GM10847 (cell line): ENCODE results near the gene ADCYAP1R1.

Experiments
- POLR2A ChIP-seq: IDR thresholded peaks from 2 replicates; pipeline ENCODE4 v1.6.1; 2011; ENCODE audit not compliant: insufficient read length; ENCODE audit errors: extremely low read depth

ADCYAP1R1 gene

GRCh38 chr7:31028006-31028405 is 24.1 kb upstream of the ADCYAP1R1 start:
- TF ChIP-seq POLR2A: no peak

DNA sequence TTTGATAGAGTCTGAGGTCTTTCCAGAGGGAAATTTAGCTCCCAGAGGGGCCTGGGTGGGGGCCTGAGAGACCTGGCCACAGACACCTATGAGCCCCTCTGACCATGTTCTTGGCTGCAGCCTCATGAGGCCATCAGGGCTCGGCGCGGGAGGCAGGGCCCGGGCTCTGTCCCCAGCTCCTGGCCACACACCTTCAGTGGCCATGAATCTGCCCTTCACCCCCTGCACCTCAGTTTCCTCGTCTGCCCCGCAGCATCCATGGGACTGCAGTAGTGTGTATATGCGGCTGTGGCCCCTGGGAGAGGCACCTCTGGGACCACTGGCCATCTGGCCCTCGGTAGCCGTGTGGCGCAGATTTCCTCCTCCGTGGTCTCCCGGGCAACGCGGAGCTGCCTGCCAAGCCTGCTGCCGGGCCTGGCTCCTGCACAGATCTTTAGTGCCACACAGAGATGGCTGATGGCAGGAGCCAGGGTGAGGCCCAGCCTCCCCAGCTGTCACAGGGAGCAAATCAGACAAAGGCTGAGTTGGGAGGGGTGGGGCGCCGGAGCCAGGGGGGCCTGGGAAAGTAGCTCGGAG is 23.6 kb upstream of the ADCYAP1R1 start:
- no peak for TF ChIP-seq POLR2A

- TF ChIP-seq POLR2A: no peak
These were observed 22.7 kb upstream of the ADCYAP1R1 start for GRCh38 chr7:31029251-31030042.

- TF ChIP-seq POLR2A: no peak
These were observed 18.3 kb upstream of the ADCYAP1R1 start for GRCh38 chr7:31033674-31034300.

DNA sequence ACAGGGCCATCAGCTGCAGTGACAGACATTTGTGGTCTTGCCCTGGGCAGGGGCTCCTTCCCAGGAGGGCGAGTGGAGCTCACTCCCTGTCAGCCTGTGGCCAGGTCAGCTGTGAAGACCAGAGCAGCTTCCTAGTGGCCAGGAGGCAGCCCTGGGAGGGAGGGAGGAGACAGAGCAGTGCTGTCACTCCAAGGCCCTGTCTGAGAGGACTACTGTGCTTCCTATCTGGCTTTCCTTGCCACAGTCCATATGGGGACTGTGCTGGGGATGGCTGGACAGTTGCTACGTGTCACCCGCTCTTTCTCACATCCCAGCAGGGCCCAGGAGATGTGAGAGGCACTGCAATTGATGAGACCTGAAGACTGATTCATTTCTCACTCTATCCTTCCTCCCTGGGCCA is 15.2 kb upstream of the ADCYAP1R1 start:
- TF ChIP-seq POLR2A: no peak

GRCh38 chr7:31043051-31043471 is 9.0 kb upstream of the ADCYAP1R1 start:
- no peak for TF ChIP-seq POLR2A

DNA sequence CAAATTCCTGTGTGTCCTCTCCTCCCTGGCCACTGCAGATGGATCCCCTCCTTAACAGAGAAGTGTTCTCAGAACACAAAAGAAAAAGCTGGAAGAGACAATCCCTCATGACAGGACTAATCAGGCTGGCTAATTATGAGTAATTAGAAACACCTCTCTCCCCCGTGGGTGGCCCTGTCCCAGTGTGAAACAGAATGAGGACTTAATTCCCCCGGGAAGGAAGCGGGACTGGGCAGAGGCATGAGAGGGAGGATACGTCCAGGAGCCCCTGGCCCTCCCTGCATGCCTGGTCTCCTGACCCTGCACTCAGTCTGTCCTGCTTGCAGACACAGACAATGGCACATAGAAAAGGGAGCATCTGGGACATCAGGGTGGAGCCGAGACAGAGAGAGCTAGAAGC is 7.6 kb upstream of the ADCYAP1R1 start:
- TF ChIP-seq POLR2A: no peak

DNA sequence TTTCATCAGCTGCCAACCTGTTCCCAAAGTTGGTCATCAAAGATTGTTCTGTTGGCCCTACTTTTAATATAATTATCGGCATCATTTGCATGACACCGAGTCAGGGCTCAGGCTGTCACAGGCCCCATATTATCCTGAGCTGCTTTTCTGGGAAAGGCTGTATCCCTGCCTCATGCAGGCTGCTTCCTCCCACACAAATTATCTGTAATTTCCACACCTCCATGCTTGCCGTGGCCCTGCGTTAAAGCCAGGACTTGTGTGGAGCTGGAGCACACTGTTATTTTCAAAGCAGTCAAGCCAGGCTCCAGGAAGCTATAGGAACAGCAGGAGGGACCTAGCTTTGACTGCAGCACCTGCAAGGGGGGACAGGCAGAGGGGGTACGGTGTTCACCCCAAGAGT is 5.4 kb upstream of the ADCYAP1R1 start:
- no peak for TF ChIP-seq POLR2A

GRCh38 chr7:31047313-31048146 is 4.6 kb upstream of the ADCYAP1R1 start:
- no peak for TF ChIP-seq POLR2A

- no peak for TF ChIP-seq POLR2A
These were observed 2.9 kb upstream of the ADCYAP1R1 start for GRCh38 chr7:31049005-31049765.

GRCh38 chr7:31052487-31052840 is 356 bp downstream of the ADCYAP1R1 start:
- TF ChIP-seq POLR2A: no peak

DNA sequence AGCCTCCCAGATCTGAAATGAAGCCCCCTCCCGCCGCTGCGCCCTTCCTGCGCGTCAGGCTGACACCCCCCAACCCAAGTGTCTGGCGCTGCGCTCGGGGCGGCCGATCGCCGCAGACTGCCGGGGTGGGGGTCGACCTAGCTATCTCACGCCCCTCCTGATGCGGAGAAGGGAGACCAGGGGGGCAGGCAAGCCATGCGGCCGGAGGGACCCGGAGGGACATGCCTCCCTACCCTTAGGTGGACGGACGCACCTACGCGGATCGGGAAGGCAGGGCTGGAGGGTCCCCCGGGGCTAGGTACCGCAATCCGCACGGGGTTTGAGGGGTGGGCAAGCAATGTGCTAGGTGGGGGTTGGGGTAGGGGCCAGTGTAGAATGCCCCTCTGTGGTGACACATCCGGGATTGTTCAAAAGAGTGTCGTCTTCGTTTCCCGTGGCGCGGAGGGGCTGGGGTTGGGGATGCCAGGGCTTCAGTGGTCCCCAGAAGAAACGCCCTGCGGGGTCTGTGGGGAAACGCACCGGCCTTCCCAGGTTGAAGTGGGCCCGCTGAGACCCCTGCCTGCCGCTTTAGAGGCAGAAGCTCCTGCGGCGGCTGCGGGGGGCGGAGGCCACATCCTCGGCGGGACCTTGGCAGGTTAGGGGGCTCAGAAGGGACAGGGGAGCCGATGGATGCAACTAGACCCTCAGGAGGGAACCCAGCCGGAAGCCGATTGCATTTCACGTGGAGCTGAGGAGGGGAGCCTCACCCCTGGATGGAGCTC is 913 bp downstream of the ADCYAP1R1 start:
- no peak for TF ChIP-seq POLR2A

- TF ChIP-seq POLR2A: no peak
These were observed 1.9 kb downstream of the ADCYAP1R1 start for GRCh38 chr7:31053986-31054385.

GRCh38 chr7:31054608-31055278 is 2.6 kb downstream of the ADCYAP1R1 start:
- no peak for TF ChIP-seq POLR2A

- TF ChIP-seq POLR2A: no peak
These were observed 3.4 kb downstream of the ADCYAP1R1 start for GRCh38 chr7:31055471-31055870.
